ENCODE measurements around the gene CNTFR. TPM values are rescaled to one million over a fixed set of nuclear protein-coding genes. Genes with fewer than 3 reads are reported as not detected.

Gene CNTFR
- total and polyA plus RNA-seq, 2 of the 8 experiments (the other 6 are each of a cell fraction or from before 2014, with no cell fraction given) = 1.2 to 4.2 TPM

DNA sequence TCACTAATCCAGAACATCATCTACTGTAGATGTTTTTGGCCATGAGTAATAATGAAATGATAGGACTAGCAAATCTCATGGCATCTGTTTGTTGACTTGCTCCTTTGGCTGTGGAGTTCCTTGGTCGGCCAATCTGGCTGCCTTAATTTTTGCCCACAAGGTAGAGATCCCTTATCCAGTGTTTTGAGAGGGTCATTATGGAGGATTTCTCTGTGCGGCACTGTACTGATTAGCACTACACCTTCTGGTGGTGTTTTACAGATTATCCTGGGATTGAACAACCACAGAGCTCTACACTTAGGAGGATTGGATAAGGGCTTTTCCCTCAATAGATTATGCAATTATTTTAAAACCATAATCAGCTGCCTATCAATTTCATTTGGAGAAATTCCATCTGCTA, 63.5 kb downstream of the CNTFR start:
- FAIRE-seq (peak; percentile 7), DNase-seq (ENCODE audit: low read depth in 1 of 2, low spot score in 2 of 2) (no peak)
- Histone ChIP-seq H3K9me3 (ENCODE audit: insufficient read depth in 2 of 2, low read depth in 1 of 2, low read length in 1 of 2) (no peaks in the 10 kb centered on the region), H4K5ac (ENCODE audit: insufficient read length, low read depth, low read length) (no peak overlapping the region), H2BK120ac (replicated peaks; ENCODE audit: low read depth, low read length) (no peak overlapping the region), H3K4me1 (replicated peaks in 1 of 4; ENCODE audit: control insufficient read depth in 3 of 4, insufficient read depth in 4 of 4, low read length in 3 of 4) (peaks cover 0 to 13% (median 8%) of the 10 kb centered on the region in 4 experiments; a peak in 6 of 7 replicates), H3K18ac (ENCODE audit: extremely low read depth, low read length) (no peak overlapping the region), H3K79me1 (ENCODE audit: low read depth, low read length) (no peaks in the 10 kb centered on the region), H3K79me2 (ENCODE audit: control insufficient read depth in 1 of 2, insufficient read depth in 2 of 2, low read length in 2 of 2) (no peaks in the 10 kb centered on the region), H3K4ac (replicated peaks; ENCODE audit: insufficient read length, low read depth, low read length) (no peak overlapping the region), H3K36me3 (ENCODE audit: control insufficient read depth in 2 of 4, insufficient read depth in 4 of 4, low read length in 3 of 4) (no peaks in the 10 kb centered on the region), H3K56ac (replicated peaks; ENCODE audit: insufficient read length, low read depth, low read length) (no peak overlapping the region), H2BK12ac (ENCODE audit: low read depth, low read length) (no peak overlapping the region), H3K23ac (ENCODE audit: insufficient read length) (no peak overlapping the region), H4K8ac (ENCODE audit: extremely low read depth, insufficient read depth, low read length) (no peak overlapping the region), H2BK20ac (ENCODE audit: low read length) (no peak overlapping the region), H2BK15ac (ENCODE audit: low read length) (no peak overlapping the region), H4K20me1 (replicated peaks in 1 of 2; ENCODE audit: control insufficient read depth in 1 of 2, insufficient read depth in 2 of 2, low read length in 2 of 2) (no peaks in the 10 kb centered on the region), H2AFZ (ENCODE audit: low read length) (no peak overlapping the region), H3K4me2 (ENCODE audit: insufficient read depth in 1 of 2, low read depth in 2 of 2, low read length in 2 of 2) (no peak overlapping the region), H2BK5ac (ENCODE audit: low read depth, low read length) (no peak overlapping the region), H3K27ac (ENCODE audit: low read depth, low read length) (no peak overlapping the region), H3K9ac (replicated peaks in 1 of 4; ENCODE audit: extremely low read depth in 1 of 4, low read depth in 3 of 4, low read length in 3 of 4) (no peak overlapping the region), H3K27me3 (replicated peaks in 1 of 4; ENCODE audit: control insufficient read depth in 3 of 4, extremely low read depth in 1 of 4, insufficient read depth in 3 of 4, low read length in 3 of 4) (peaks cover 1 to 14% (median 11%) of the 10 kb centered on the region in 4 experiments; a peak in 6 of 7 replicates), H3K4me3 (ENCODE audit: extremely low read depth in 1 of 4, insufficient read depth in 2 of 4, low read depth in 3 of 4, low read length in 4 of 4) (no peak overlapping the region), H3K14ac (ENCODE audit: insufficient read length) (no peak overlapping the region), H3K23me2 (ENCODE audit: low read depth, low read length) (peaks cover 6% of the 10 kb centered on the region), H4K91ac (replicated peaks; ENCODE audit: insufficient read length, low read length) (no peak overlapping the region), H2AK5ac (ENCODE audit: low read depth, low read length) (no peak overlapping the region)
- WGBS, 2 experiments (ENCODE audit: extremely low coverage in 1 of 2, insufficient coverage in 1 of 2, insufficient read length in 1 of 2, insufficient replicate concordance in 2 of 2, low coverage in 1 of 2, low lambda C conversion rate in 2 of 2, missing lambda C conversion rate in 1 of 2) = 81% methylated on average over 2 of the region's 2 CpGs; no CpG with 5 or more reads in 1 of the 2 experiments
- POLR2A ChIA-PET (ENCODE audit: partially characterized antibody) = no interaction called here
- CTCF ChIA-PET (ENCODE audit: partially characterized antibody) = interaction anchor here (3.8 kb wide), 1 partner anchor 21 kb away, joined by 23 read pairs; no protein-coding TSS in a partner anchor
- TF ChIP-seq EGR1 (IDR thresholded peaks at IDR 0.05; ENCODE audit: borderline replicate concordance, low read depth, low read length) (no peak), HDAC6 (IDR thresholded peaks at IDR 0.05; ENCODE audit: low read depth, low read length) (no peak), POLR2A (IDR thresholded peaks at IDR 0.05; ENCODE audit: control extremely low read depth in 1 of 2, low read depth in 2 of 2, low read length in 2 of 2) (no peak), CHD1 (IDR thresholded peaks at IDR 0.05; ENCODE audit: low read depth, low read length) (no peak), EP300 (IDR thresholded peaks at IDR 0.05; ENCODE audit: borderline replicate concordance in 1 of 2, low read depth in 2 of 2, low read length in 2 of 2) (no peak), RNF2 (IDR thresholded peaks at IDR 0.05; ENCODE audit: borderline replicate concordance, low read depth, low read length, missing control alignments, poor library complexity, severe bottlenecking) (no peak), GTF2F1 (IDR thresholded peaks at IDR 0.05; ENCODE audit: borderline replicate concordance, low read depth, low read length) (no peak), RFX5 (IDR thresholded peaks at IDR 0.05; ENCODE audit: borderline replicate concordance, low read depth, low read length) (no peak), TAF7 (optimal IDR thresholded peaks at IDR 0.05; ENCODE audit: borderline replicate concordance, low read depth, low read length) (no peak), ATF3 (IDR thresholded peaks at IDR 0.05; ENCODE audit: insufficient read depth, low read depth, low read length) (no peak), BCL11A (IDR thresholded peaks at IDR 0.05; ENCODE audit: low read depth in 2 of 2, low read length in 2 of 2) (no peak)
- TF ChIP-seq, protein P1, sequence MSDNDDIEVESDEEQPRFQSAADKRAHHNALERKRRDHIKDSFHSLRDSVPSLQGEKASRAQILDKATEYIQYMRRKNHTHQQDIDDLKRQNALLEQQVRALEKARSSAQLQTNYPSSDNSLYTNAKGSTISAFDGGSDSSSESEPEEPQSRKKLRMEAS (IDR thresholded peaks at IDR 0.05) = no peak

All from H1 (cell line).